GM18951 (cell line): Measurements from ENCODE around the gene BAG1.

Source experiments
- POLR2A ChIP-seq: IDR thresholded peaks from 4 replicates; pipeline ENCODE4 v1.6.1; 2011; ENCODE audit warnings: mild to moderate bottlenecking; ENCODE audit not compliant: insufficient read length, insufficient read depth; ENCODE audit errors: extremely low read depth
- in situ Hi-C: fragments of 300-500 bp; cut with MboI; formaldehyde crosslinking; loops from one replicate; pipeline ENCODE4 v1.12.0; 2022; ENCODE audit warnings: low sequenced_read_pairs, mixed read lengths, inconsistent platforms; ENCODE audit not compliant: unreplicated experiment

Gene BAG1

GRCh38 chr9:33246269-33246860 lies 18.1 kb downstream of the BAG1 start:
- in situ Hi-C loops = no loop called here
- no peak for TF ChIP-seq POLR2A

- in situ Hi-C loops = no loop called here
- TF ChIP-seq POLR2A = no peak
Measured at GRCh38 chr9:33245341-33245740, 19.2 kb downstream of the BAG1 start.

DNA sequence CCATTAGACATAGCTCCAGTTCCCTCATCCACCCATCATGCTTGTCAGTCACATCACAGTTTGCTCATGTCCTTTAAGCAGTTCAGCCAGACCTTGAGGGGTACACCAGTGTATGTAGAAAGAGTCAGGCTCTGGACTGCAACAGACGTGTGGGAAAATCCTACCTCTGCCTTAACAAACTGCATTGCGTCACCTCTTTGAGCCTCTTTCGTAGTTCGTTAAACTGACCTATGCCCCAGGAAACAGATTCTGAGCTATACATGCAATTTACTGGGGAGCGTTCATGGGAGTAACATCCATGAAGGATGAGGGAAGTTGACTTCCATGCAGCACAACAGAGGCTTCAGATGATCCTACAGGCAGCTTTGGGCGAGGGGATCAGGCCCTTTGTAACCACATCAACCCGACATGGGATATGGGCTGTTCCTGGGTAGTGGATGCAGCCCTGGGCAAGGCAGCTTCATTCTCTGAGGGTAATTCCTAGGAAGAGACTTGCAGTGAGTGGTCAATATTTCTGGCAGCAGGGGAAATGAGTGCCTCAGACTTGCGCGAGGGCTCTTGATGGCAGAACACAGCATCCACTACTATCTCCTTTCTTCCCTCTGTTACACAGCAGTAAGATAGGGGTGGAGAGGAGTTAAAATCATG lies 20.2 kb downstream of the BAG1 start:
- no peak for TF ChIP-seq POLR2A
- in situ Hi-C loops = no loop called here

GRCh38 chr9:33242609-33243134 lies 21.8 kb downstream of the BAG1 start:
- in situ Hi-C loops = no loop called here
- no peak for TF ChIP-seq POLR2A

DNA sequence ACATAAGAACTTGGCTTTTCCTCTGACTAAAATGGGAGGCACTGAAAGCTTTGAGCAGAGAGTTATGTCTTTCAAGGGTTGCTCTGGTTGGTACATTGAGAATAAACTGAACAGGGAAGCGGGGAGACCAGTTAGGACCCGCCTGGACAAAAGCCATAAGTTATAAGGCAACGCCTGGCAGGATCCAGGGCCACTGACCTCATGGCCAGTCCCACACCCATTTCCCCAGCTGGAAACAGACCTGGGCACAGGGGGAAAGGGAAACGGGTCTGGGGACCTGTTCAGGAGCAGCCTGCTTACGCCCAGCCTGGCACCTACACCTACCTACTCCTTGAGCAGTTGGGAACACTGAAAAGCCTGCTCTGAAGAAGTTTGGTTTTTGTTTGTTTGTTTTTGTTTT lies 23.2 kb downstream of the BAG1 start:
- in situ Hi-C loops = no loop called here
- no peak for TF ChIP-seq POLR2A

DNA sequence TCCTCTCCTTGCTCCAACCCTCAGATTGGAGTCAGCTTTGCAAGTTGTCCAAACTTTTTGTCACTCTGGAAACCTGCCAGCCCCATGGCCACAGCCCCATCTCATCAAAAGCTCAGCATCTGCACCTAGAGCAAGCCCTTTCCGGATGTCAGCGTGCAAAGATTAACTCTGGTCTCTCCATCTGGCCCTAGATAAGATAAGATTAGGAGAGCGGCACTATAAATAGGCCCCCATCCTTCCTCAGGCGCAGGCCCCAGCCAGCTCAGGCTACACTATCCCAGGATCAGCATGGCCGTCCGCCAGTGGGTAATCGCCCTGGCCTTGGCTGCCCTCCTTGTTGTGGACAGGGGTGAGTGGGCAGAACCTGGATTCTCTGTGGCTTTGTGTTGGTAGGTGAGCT lies 24.6 kb downstream of the BAG1 start, which contains the start of gene SPINK4:
Gene SPINK4 (plus strand): TSS at position 247 of the 400 bp plus-strand sequence. CDS start 42 bp downstream, at position 289.
- TF ChIP-seq POLR2A = no peak
- in situ Hi-C loops = no loop called here

DNA sequence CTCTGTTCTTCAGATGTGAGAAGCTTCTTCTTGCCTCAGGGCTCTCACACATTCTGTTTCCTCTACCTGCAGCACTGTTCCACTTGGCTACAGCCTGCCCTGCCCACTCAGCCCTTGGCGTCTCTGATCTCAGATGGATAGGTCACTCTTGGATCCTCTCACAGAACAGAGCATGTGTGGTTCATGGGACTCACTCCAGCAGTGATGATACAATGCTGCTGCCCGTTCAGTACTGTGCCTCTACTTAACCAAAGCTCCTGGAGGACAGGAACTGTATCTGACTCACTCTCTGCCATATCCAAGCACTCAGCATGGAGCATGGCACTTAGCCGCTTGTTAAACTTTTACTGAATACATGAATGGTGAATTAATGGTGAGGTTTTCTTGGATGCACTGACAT lies 27.9 kb downstream of the BAG1 start:
- in situ Hi-C loops = no loop called here
- TF ChIP-seq POLR2A = no peak

DNA sequence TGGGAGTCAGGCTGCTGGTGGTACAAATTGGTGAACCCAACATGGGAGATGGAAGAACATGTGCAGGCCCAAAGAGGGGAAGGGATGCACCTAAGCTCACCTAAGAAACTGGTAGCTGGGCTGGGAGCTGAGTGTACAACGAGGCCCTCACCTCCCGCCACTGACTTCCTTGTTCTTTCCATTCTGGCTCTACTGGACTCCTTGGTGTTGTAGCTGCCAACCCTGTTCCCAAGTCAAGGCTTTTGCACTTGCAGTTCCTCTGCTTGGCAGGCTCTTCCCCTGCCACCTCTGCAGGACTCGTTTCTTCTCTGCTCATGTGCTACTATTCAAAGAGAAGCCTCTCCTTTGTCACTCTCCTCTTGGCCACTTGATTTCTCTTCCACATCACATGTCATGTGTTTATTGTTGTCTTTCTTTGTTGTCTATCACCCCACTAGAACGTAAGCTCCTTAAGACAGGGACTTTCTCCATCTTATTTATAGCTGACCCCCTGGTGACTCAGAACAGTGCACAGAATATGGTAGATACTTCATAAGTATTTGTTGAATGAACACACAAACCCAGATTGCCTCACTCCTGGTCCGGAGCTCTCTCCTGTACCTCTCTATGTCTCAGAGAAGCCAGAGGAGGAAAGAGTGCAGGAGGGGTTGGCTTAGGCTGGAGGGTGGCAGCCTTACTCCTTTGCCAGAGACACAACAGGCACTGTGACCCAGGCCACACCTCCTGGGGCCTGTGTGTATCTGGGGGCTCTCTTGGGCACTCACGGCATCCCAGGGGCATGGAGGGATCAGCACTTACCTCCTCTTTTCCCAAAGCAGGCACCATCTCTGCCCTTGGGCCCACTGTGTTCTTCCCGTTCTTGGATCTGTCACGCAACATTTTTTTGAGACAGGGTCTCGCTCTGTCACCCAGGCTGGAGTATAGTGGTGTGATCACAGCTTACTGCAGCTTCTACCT lies 29.7 kb downstream of the BAG1 start:
- in situ Hi-C loops = no loop called here
- no peak for TF ChIP-seq POLR2A

GRCh38 chr9:33233626-33234342 lies 30.7 kb downstream of the BAG1 start:
- TF ChIP-seq POLR2A = no peak
- in situ Hi-C loops = no loop called here

GRCh38 chr9:33232815-33233214 lies 31.7 kb downstream of the BAG1 start:
- in situ Hi-C loops = no loop called here
- TF ChIP-seq POLR2A = no peak

DNA sequence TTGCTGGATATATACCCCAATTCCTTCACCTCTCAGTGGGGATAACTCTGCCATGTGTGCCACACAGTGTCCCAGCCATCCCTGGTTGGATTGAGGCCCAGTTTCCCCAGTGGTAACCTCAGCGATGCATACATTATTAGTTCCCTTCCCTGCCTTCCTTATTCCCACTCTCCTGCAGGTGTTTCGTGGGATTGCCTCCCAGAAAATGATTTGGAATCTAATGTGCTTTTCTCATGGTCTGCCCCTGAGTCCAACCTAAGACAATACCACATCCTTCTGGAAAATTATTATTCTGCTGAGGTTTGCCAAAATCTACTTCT lies 32.9 kb downstream of the BAG1 start:
- in situ Hi-C loops = no loop called here

GRCh38 chr9:33230756-33231622 lies 33.5 kb downstream of the BAG1 start:
- in situ Hi-C loops = no loop called here
- TF ChIP-seq POLR2A = no peak

More for the DNA sequence above, 32.9 kb downstream of the BAG1 start:
- TF ChIP-seq POLR2A = no peak

DNA sequence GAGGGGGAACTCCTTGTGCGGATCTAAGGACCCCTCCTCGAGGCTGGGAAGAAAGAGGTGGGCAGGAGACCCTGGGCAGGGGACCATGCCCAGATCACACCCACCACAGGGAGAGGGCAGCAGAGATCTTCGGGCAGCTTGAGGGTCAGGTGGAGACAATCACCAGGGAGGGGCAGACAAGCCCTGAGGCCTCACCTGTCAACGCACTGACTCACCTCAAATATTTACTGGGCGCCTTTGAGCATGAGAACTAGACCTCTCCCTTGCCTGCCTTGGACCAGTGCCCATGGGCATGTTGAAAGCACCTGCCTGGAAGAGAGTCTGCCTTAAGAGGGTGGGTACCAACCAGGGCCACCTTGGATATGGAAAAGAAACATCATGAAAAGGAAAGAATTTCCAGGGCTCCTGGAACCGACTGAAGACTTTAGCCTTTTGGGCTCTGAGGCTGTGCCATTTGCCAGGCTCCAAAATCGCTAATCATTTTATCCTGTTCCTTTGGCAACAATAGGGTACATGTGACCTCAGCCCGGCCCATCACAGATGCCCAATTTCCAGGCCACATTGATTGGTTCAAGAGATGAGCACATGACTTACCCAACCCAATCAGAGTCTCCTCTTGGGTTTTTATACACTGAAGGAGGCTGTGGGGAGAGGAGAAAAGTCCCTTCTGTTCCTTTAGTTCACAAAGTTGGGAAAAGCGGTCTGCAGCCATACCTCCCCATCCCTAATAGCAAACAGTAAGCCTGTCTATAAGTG lies 35.0 kb downstream of the BAG1 start:
- in situ Hi-C loops = no loop called here

More for the DNA sequence above, 35.0 kb downstream of the BAG1 start:
- no peak for TF ChIP-seq POLR2A
